Keratinocyte (primary cell): ENCODE results near the gene ZFPL1. TPM values are rescaled to one million over a fixed set of nuclear protein-coding genes. Genes with fewer than 3 reads are reported as not detected.

Source experiments
- DNase-seq: peaks from one replicate; pipeline ENCODE4 v3.0.0-alpha.2; 2011; ENCODE audit warnings: low read depth, missing footprints, low spot score
- FAIRE-seq: peaks from 2 replicates; lab custom pipeline; 2011; peaks lifted over from hg19 to GRCh38; lab: Jason Lieb, UNC
- H2AFZ ChIP-seq: 2 replicates; pipeline ENCODE4 v1.6.0; 2012; ENCODE audit warnings: low read length, control low read depth, inconsistent platforms; ENCODE audit not compliant: control insufficient read depth
- H3K27ac ChIP-seq: 2 replicates; pipeline ENCODE4 v1.5.1; 2011; ENCODE audit warnings: low read length; ENCODE audit not compliant: control insufficient read depth, insufficient read depth
- H3K27me3 ChIP-seq: 3 replicates; pipeline ENCODE4 v1.6.0; 2011; ENCODE audit warnings: low read length; ENCODE audit not compliant: control insufficient read depth, insufficient read depth; ENCODE audit errors: extremely low read depth
- H3K36me3 ChIP-seq, 2 experiments: 2 replicates in 1 of 2; 3 replicates in 1 of 2; pipeline ENCODE4 v1.5.1; 2011; ENCODE audit warnings: low read length in 2 of 2, mild to moderate bottlenecking in 1 of 2; ENCODE audit not compliant: control insufficient read depth in 2 of 2, insufficient read depth in 2 of 2; ENCODE audit errors: extremely low read depth in 1 of 2
- H3K4me1 ChIP-seq: 3 replicates; pipeline ENCODE4 v1.5.1; 2011; ENCODE audit warnings: low read length; ENCODE audit not compliant: control insufficient read depth, insufficient read depth; ENCODE audit errors: extremely low read depth
- H3K4me2 ChIP-seq: 3 replicates; pipeline ENCODE4 v1.6.0; 2011; ENCODE audit warnings: low read depth, low read length; ENCODE audit not compliant: control insufficient read depth, insufficient read depth; ENCODE audit errors: extremely low read depth
- H3K4me3 ChIP-seq, 3 experiments: fragments of 200-600 bp in 1 of 3; sonication (generic) in 1 of 3; 2 replicates in 2 of 3; 3 replicates in 1 of 3; pipeline ENCODE4 v1.5.1; 2011 to 2016; ENCODE audit warnings: low read length in 3 of 3, mild to moderate bottlenecking in 3 of 3, control low read depth in 2 of 3, inconsistent platforms in 1 of 3, low read depth in 1 of 3, mixed read lengths in 1 of 3, mixed run types in 1 of 3, moderate library complexity in 1 of 3; ENCODE audit not compliant: control insufficient read depth in 2 of 3, insufficient read depth in 2 of 3; ENCODE audit errors: extremely low read depth in 1 of 3
- H3K79me2 ChIP-seq: 2 replicates; pipeline ENCODE4 v1.6.0; 2012; ENCODE audit warnings: low read length; ENCODE audit not compliant: control insufficient read depth, insufficient read depth
- H3K9ac ChIP-seq: 3 replicates; pipeline ENCODE4 v1.6.0; 2011; ENCODE audit warnings: low read length; ENCODE audit not compliant: control insufficient read depth, insufficient read depth; ENCODE audit errors: extremely low read depth
- H3K9me1 ChIP-seq: 3 replicates; pipeline ENCODE4 v1.6.0; 2011; ENCODE audit warnings: low read length; ENCODE audit not compliant: control insufficient read depth, insufficient read depth; ENCODE audit errors: extremely low read depth
- H3K9me3 ChIP-seq: 2 replicates; pipeline ENCODE4 v1.5.1; 2012; ENCODE audit warnings: low read depth, low read length; ENCODE audit not compliant: control insufficient read depth
- H4K20me1 ChIP-seq: 3 replicates; pipeline ENCODE4 v1.6.0; 2011; ENCODE audit warnings: low read length; ENCODE audit not compliant: control insufficient read depth, insufficient read depth; ENCODE audit errors: extremely low read depth
- EZH2 ChIP-seq: IDR thresholded peaks from one replicate; pipeline ENCODE4 v1.6.1; 2012; ENCODE audit warnings: inconsistent platforms, mild to moderate bottlenecking, low read length, moderate library complexity
- dilution Hi-C: fragments of 300-500 bp; cut with MboI; formaldehyde crosslinking; loops from one replicate; pipeline ENCODE4 v1.7.0; 2020; ENCODE audit warnings: low sequenced_read_pairs; ENCODE audit not compliant: extremely low pct_ligation_motif_present
- polyA plus RNA-seq, 5 experiments: library from polyadenylated mRNA; depleted of rRNA in 3 of 5; stranded (reverse) in 3 of 5; stranded (forward) in 1 of 5; unstranded in 1 of 5; fragments of >200 nt; gene quantifications; 1 replicate in 1 of 5; 2 replicates in 3 of 5; 3 replicates in 1 of 5; pipeline versions ENCODE4 v1.2.1 to v1.2.3, GENCODE V29; 2011 to 2012; ENCODE audit warnings: missing spikeins in 2 of 5, low read depth in 1 of 5, low replicate concordance in 1 of 5
- TF ChIP-seq, protein P1 (sequence below), 3 experiments: IDR thresholded peaks in 1 of 3; conservative IDR thresholded peaks in 1 of 3; optimal IDR thresholded peaks in 1 of 3; 2 replicates in 2 of 3; 3 replicates in 1 of 3; pipeline versions ENCODE3 to v1.5.1; 2011; ENCODE audit warnings: low read length in 3 of 3, mild to moderate bottlenecking in 3 of 3, moderate library complexity in 2 of 3, control low read depth in 1 of 3, inconsistent platforms in 1 of 3; ENCODE audit not compliant: insufficient read depth in 2 of 3; ENCODE audit errors: extremely low read depth in 1 of 3

ZFPL1 gene
- polyA plus RNA-seq, 1 donor (not counting 4 experiments of a cell fraction or from before 2014, with no cell fraction given) = 15.0 TPM

GRCh38 chr11:65108469-65109123 lies 24.6 kb downstream of the ZFPL1 start:
- Histone ChIP-seq H3K27ac (no peak overlapping the region), H3K4me2 (no peak overlapping the region), H3K9ac (no peak overlapping the region), H3K79me2 (peaks cover 2% of the 10 kb centered on the region), H3K9me3 (no peaks in the 10 kb centered on the region), H2AFZ (no peak overlapping the region), H3K4me1 (peaks cover 22% of the 10 kb centered on the region), H4K20me1 (no peaks in the 10 kb centered on the region), H3K27me3 (no peaks in the 10 kb centered on the region), H3K4me3 (no peak overlapping the region), H3K36me3 (peaks cover 9 to 11% of the 10 kb centered on the region in 2 experiments), H3K9me1 (no peaks in the 10 kb centered on the region)
- DNase-seq (no peak), FAIRE-seq (no peak)
- dilution Hi-C loops = no loop called here
- no peak for TF ChIP-seq EZH2
- TF ChIP-seq, protein P1, sequence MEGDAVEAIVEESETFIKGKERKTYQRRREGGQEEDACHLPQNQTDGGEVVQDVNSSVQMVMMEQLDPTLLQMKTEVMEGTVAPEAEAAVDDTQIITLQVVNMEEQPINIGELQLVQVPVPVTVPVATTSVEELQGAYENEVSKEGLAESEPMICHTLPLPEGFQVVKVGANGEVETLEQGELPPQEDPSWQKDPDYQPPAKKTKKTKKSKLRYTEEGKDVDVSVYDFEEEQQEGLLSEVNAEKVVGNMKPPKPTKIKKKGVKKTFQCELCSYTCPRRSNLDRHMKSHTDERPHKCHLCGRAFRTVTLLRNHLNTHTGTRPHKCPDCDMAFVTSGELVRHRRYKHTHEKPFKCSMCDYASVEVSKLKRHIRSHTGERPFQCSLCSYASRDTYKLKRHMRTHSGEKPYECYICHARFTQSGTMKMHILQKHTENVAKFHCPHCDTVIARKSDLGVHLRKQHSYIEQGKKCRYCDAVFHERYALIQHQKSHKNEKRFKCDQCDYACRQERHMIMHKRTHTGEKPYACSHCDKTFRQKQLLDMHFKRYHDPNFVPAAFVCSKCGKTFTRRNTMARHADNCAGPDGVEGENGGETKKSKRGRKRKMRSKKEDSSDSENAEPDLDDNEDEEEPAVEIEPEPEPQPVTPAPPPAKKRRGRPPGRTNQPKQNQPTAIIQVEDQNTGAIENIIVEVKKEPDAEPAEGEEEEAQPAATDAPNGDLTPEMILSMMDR (optimal IDR thresholded peaks at IDR 0.05 in 1 of 3, IDR thresholded peaks at IDR 0.05 in 1 of 3, conservative IDR thresholded peaks at IDR 0.05 in 1 of 3; ENCODE audit: extremely low read depth in 1 of 3, insufficient read depth in 2 of 3, low read length in 3 of 3) = no peak

GRCh38 chr11:65109231-65110198 lies 25.5 kb downstream of the ZFPL1 start:
- no peak for FAIRE-seq

More at GRCh38 chr11:65109231-65110198, 25.5 kb downstream of the ZFPL1 start:
- Histone ChIP-seq H3K9me1 (no peaks in the 10 kb centered on the region), H3K79me2 (no peaks in the 10 kb centered on the region), H3K27me3 (no peaks in the 10 kb centered on the region), H3K27ac (no peak overlapping the region), H4K20me1 (no peaks in the 10 kb centered on the region), H3K4me2 (no peak overlapping the region), H3K9me3 (no peaks in the 10 kb centered on the region), H3K4me1 (peaks cover 22% of the 10 kb centered on the region), H2AFZ (no peak overlapping the region), H3K9ac (no peak overlapping the region), H3K4me3 (no peak overlapping the region), H3K36me3 (peaks cover 9 to 11% of the 10 kb centered on the region in 2 experiments)
- dilution Hi-C loops = no loop called here
- no peak for DNase-seq
- TF ChIP-seq, protein P1 (optimal IDR thresholded peaks at IDR 0.05 in 1 of 3, IDR thresholded peaks at IDR 0.05 in 1 of 3, conservative IDR thresholded peaks at IDR 0.05 in 1 of 3; ENCODE audit: extremely low read depth in 1 of 3, insufficient read depth in 2 of 3, low read length in 3 of 3) = no peak
- TF ChIP-seq EZH2 = no peak
